Stimulated activated CD8-positive, alpha-beta memory T cell treated with anti-CD3 and anti-CD28 coated beads, Interleukin-4, amount 100 ng/mL, for 24 hours (primary cell): ENCODE data around the gene CDC7.
A peak's percentile ranks its signal among the peaks of the same experiment; 100 is the strongest.

ENCODE experiments used
- DNase-seq: peaks from one replicate; pipeline ENCODE4 v3.0.0-alpha.2; 2020; ENCODE audit warnings: low read depth

The CDC7 gene

DNA sequence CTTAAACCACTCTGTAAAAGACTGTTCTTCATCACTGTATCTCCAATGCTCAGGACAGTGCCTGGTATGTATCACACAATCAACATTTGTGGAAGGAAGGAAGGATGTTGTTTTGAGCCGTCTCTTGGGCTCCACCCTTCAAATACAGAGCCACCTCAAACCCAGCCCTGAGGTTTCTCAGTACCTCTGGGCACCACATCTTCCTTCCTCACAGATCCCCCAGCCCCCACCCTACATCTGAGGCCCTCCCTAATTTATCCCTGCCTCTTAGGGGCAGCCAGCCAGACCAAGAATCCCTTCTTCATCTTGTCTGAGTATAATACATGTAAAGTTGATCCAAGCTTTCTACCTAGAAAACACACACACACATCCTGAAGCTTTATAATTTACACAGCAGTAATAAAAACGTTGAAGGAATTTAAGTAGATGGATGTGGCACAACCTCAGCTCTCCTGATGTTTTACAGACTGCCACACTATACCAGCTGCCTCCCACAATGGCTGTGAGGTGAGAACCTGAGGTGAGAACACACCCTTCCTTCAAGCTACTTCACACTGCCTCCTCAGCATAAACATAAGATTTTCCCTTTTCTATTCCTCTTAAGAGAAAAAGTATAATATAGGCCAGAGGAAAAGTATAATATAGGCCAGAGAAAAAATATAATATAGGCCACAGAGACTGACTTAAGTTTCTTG, 48.5 kb downstream of the CDC7 start:
- DNase-seq = no peak

DNA sequence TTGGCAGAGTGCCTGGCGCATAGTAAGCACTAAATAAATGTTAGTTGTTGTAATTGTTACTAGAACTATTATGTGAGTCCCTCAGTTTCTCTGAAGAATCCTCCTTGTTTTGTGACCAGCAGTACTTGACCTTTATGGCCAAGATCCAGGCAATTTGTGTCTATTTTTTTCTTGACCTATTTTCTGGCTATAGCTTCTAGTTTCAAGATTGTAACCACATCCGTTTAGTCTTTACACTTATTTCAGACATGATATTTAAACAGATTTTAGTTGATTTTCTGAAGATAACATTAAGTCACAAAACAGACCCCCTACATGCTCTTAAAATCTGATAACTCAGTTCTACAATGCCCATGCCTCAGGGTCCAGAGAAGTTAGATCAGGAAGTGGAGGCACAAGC, 50.3 kb downstream of the CDC7 start:
- DNase-seq = no peak

DNA sequence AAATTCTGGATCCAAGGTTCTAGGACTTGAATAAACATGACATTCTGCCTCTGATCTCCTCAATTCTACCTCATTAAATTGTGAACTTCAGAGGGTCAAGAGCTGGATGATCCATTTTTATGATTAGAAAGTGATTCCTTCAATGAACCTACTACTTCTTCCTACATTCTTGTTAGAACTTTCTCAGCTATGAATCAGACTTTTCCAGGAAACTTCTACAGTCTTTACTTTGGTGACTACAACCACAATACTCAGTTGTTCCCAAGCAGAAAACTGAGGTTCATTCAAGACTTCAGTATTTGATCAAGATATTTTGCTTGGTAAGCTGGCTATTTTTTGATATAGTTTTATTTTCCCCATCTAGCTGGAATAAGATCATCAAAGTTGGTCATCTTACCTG, 51.4 kb downstream of the CDC7 start:
- no peak for DNase-seq

DNA sequence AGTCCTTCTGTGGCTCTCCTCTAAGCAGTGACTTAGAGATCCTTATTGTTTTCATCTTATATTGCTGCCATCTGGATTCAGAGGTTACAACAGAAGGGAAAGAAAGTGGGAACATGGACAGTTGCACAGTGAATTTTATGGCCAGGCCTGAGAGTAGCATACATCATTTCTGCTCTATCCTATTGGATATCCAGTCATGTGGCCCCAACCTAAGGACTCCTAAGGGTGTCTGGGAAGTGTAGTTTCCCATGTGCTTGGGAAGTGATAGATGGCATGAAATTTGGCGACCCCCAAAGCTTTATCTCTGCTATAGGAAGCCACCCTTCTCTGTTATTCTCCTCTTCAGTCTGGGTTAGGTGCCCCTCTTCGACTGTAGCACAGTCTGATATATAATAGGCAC, 51.9 kb downstream of the CDC7 start:
- no peak for DNase-seq

DNA sequence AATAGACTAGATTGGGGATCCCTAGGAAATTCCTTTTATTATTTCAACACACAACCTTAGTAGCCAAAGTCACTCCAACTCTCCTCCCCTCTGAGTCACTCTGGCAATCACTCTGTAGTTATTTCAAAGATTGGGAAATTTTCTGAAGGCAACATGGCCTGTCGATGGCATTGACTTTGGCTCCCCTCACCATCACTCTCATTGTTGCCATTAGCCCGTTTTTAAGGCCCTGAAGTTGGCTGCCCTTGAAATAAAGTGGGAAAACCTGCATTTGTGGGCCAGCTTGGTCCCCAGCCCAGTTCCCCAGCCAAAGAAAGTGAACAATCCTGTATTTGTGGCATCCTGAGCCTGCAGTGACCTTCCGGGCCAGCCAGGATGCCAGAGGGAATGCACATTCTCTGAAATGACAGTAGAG, 52.5 kb downstream of the CDC7 start:
- DNase-seq = no peak

DNA sequence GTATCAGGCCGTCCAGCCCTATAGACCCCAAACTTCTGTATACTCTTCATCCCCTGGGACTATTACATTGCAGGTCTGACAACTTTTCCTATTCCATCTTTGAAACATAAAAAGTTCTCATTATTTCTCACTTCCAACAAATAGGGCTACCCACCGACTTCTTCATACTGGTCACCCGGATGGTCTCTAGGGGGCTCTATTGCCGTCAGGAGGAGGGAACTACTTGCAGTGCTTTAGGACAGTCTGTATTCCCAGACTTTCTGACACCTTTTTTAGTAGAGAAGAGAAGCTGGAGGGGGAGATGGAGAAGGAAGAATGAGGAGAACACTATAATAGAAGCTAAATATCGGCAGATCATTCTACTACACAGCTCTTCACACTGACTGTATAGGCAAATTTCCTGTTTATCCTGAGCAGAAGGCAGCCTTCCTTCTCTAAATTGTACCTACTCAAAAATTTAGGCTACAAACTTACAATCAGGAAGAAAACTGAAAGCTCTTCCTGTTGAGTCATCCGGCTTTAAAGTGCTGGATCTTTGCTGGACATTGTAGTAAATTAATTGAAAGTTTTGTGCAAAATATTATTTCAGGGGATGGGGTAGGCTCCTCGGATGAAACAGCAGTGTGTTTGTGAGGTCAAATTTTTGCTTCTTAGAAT, 54.6 kb downstream of the CDC7 start:
- no peak for DNase-seq

DNA sequence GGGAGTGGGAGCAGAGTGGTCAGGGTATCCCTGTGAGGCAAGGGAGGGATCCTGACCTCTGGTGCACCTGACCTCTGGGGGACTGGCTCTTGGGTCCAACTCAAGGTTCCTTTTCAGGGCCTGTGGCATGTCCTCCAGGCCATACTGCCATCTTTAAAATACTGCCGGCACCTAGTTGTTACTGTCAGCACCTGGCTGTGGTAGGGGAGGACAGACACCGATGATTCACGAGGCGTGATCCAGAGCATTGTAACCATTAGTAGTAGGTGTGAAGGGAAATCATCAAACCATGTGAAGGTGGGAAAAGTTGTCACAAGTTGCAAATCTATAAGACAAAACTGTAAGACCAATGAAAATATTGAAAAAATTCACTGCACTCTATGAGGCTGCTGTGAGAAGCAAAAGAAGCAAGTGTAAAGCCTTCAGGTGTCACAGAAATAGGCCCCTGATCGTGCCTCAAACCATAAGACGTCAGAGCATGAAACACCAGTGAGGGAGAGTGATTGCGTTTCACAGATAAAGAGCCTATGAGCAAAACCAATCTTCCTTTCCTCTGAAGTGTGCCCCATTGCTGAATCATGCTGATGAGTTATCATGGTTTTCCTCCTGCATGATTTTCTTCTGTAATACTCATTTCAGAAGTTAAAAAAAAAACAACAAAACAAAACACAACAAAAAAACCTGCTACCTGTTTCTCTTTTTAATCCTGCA, 55.3 kb downstream of the CDC7 start:
- peak; percentile 30 for DNase-seq

DNA sequence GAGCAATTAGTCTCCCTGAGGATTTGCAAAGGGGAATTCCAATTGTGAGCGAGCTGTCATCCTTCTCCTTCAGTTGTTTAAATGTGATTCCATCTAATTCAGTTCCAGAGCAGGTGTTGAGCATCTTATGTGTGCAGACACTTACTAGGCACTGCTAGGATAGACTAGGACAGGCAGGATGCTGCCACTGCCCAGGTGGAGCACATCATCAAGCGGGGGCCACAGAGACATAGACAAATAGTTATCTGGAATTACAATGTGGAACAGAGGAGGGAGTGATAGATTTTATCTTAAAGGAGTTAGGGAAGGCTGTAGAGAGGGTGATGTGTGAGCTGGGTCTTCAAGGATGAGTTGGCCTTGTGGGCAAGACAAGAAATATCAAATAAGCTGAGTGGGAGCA, 55.9 kb downstream of the CDC7 start:
- no peak for DNase-seq

DNA sequence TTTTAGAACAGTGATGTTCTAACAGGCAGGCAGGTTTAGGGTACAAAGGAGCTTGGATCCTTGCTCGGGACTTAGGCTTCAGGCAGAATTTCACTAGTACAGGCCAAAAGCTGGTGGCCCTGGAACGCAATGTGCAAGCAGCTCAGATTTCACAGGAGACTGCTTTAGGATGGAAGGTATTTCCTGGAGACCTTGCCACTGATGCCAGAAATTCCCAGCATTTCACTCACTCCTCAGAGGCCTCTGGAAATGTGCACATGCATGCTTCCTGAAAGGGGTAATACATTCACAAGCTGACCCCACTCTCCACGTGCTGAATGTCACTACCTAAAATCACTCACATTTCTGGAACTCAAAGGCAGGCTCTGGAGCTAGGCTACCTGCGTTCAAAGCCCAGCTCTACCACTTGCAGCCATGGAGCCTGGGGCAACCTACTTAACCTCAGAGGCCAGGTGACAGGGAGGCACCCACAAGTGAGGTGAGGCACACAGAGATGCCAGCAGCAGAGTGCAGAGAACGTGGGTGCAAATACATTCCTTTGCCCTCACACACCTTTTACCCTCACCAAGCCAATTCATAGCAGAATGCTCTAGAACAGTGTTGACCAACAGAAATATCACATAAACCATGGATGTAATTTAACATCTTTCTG, 56.5 kb downstream of the CDC7 start:
- DNase-seq = no peak

DNA sequence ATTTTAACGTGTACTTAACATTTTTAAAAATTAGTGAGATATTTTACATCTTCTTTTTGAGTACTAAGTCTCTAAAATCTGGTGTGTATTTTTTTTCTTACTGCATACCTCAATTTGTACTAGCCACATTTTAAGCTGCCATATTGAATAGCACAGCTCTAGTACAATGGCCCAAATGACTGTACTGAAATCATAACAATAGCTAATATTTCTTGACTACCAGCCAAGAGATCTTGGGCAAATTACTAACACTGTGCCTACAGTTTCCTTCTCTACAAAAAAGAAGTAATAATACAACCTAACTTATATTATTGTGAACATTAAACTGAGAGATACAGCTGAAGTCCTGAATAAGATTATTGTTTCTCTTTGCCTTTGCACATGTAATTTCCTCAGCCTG, 57.2 kb downstream of the CDC7 start:
- no peak for DNase-seq

DNA sequence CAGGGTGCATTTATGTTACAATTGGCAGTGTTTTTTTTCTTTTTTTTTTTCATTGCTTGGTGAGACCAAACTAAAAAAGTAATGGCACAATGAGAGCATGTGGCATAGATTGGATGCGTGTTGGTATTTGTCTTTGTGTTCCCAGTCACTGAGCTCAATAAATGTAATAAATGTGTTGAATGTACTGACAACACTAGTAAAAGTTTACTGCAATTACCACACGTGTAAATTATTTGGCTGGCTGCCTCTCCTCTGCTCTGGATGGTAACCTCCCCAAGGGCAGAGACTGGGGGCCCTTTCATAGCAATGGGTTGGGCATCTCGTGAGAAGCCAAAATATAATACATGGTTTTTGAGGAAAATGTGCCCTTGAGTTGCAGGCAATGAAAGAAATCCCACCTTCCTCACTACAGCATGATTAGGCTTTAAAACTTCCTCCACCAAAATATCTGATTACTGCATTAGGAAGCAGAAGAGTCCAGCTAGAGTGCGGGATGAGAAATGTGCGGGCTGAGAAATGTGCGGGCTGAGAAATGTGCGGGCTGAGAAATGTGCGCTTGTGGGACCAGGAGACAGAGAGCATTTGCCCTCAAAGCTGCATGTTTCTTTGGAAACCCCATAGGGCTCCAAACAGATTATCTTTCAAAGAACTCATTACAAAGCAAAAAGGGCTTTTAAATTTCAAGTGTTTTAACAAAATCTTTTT, 58.5 kb downstream of the CDC7 start:
- no peak for DNase-seq

DNA sequence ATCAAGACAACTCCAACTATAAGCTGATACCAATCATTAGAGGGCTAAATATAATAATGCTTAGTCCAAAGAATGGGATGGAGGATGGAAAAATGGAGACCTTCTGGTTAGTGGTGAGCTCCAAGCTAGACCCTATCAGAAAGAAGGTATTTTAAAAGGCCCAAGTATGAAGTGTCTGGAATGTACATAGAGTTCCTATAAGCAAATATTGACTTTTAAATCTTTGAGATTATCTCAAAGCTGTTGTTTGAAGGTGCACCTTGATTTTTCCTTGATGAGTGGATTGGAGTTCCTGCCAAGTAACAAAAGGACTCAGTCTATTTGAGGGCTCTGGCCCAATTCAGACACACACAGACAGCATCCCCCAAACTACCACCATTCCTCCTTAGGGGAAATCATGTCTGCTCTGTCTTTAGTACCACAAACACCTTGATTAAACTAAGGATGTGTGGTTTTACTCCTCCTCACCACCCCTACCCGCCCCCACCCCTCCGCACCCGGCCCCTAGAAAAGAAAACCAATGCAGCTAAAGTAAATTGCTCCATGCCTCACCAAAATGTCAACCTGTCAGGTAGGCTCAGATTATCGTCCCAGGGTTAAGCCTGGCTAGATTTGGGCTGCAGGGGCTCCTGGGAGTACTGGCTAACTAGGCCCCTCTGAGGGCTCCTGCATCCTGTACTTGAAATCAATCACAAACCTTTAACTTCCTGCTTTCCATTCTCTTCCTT, 59.4 kb downstream of the CDC7 start:
- no peak for DNase-seq

DNA sequence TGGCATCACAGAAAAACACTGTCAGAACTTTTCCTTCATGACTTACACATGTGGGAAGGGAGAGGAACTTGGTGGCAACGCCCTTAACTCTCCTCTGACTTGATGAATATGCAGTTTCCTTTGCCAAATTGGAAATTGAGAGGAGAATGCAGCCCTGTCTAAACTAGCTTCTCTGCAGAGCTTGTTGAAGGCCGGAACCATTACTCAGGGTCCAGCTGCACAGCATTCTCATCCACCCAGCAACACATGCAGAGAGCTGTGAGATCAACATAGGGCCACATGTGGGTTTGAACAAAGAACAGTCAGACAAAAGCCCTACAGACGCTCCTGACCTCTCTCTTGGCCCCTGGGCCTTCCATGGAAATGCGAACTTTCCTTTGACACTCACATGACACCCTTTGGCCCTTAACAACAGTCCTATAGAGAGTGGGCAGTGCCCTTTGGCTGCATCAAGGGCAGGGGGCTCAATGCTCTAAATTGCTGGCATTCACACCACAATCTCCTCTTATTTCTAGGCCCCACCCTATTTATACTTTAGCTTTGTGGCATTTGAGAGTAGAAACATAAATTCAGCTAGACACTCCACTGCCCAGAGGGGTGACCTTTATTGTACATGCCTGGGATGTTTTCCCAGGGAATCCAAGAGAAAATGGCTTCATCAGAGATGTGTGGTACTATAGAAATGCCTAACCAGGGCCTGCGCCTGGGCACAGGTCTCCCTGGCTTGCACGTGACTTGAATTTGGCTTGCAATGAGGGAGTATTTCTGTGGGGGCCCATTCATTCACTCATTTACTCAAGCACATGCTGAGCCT, 64.4 kb downstream of the CDC7 start:
- DNase-seq = no peak

DNA sequence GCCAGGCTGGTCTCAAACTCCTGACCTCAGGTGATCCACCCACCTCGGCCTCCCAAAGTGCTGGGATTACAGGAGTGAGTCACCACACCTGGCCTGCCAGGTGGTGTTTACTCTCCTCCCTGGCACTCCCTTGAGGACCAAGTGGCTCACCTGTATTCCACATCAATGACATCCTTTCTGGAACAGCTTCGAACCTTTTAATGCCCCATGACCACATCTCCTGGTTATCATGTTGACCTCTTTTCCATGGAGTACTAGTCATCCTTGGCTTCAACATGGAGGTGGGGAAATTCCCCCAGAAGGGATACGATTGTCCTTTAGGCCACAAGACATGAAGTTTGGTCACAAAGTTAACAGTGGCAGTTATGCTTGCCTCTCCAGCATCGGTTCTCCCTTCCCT, 66.9 kb downstream of the CDC7 start:
- DNase-seq = no peak

DNA sequence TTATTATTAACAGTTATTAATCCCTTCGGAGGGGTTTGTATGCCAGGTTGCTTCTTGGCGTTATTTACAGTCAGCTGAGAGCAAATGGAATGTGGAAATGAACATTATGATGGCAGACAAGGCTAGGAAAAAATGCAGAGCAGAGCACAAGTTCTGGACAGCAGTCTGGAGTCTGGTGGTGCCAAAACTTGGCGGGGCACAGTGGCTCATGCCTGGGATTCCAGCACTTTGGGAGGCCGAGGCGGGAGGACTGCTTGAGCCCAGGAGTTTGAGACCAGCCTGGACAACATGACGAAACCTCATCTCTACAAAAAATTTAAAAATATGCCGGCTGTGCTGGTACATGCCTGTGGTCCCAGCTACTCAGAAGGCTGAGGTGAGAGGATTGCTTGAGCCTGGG, 67.6 kb downstream of the CDC7 start:
- DNase-seq = no peak

DNA sequence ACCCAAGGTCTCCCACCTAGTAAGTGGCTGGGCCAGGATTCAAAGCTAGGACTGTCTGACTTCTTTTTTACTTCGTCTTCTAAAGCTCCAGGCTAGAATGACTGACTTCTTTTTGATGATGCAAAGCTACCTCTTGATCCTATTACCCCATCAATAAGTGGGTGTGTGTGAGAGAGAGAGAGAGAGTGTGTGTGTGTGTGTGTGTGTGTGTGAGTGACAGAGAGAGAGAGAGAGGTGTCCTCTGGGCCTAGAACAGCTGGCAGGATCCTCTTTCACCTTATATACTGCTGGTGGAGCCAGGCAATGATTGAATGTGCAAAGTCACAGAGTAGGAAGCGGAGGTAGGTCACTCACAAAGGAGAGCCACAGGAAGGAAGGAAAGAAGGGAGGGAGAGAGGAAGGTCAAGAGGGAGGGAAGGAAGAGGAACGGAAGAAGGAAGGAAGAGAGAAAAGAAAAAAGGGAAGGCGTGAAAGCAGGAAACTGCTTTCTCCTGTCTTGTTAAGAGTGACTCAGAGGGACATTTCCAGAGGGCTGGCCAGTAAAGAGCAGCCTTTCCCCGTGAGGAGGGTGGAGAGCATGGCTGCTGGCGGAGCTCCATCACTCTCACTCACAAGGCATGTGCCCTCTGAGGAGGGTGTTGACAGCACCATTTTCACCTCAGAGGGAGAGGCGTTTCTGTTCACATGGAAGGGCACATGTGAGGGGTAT, 68.9 kb downstream of the CDC7 start:
- DNase-seq = no peak

DNA sequence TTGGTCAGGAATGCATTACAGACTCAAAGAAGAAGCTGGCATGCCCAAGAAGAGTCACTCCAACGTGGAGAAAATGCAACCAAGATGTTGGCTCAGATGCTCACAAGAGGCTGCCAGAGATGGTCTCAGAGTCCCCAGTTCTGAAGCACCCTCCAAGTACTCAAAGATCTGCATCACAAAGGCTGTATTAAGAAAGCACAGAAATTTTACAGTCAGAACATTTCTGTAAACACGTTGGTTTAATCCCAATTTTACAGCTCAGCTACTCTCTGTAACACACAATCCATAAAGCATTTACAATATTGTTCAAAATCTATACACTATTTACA, 69.4 kb downstream of the CDC7 start:
- no peak for DNase-seq

DNA sequence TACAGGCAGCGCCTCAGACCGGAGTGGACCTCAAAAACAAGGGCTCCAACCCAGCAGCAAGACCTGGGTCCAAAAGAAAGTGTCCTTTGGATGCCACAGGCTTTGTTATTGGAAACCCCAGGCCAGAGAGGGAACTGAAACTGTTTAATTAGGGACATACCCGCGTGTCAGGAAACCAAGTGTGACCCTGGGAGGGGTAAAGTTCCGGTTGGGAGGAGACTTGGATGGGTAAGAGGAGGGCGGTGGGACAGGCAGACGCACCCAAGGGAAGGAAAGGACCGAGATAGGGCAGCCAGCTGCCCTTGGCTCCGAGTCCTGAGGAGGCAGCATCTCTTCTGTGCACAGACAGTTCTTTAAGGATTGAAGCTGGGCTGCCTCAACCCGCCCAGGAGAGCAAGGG, 71.4 kb downstream of the CDC7 start:
- no peak for DNase-seq
